ENCODE measurements around the gene PRUNE2. TPM values are rescaled to one million over a fixed set of nuclear protein-coding genes. Genes with fewer than 3 reads are reported as not detected.

The PRUNE2 gene
- total and polyA plus RNA-seq, 2 of the 13 experiments (the other 11 are each of a cell fraction or from before 2014, with no cell fraction given), result 0.02 TPM; not detected in 1

DNA sequence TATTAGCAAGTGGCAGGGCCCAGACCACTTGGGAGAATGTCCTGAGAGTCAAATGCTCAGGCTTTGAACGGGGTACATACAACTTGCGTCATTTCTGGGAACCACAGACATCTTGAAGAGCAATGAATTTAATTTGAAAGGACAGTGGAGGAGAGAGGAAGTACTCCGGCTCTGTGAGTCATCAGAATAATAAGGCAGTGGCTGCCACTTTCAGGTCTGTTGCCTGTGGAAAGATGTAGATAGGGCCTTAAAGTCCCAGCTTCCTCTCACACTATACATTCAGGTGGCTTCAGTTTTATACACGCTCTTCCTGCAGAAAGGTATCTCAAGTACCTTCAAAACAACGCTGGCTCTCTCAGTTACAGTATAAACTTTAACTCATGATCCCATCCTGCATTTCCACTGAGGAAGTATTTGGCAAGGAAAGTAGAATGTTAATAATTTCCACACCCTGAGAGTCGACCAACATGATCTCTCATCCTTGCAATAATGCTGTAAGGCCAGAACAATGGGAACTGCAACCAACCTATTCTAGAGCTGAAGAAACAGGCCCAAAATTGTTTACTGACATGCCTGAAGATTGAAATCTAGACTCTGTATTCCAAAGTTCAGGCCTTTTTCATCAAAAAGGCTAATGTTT lies 6.8 kb upstream of the PRUNE2 start:
- no peaks in the 10 kb centered on the region for H3K4me1 ChIP-seq (ENCODE audit: insufficient read depth, low read length)
- in situ Hi-C loops (cut with HindIII; ENCODE audit: extremely low pct_ligation_motif_present, low pct_unique_long_range_greater_than_20kb) (no loop called here), intact Hi-C loops (cut with micrococcal nuclease; ENCODE audit: unreplicated experiment) (no loop called here)
- 3% methylated on average over 6 of the region's 6 CpGs for WGBS (ENCODE audit: low lambda C conversion rate)
- no peaks in the 10 kb centered on the region for H3K9me3 ChIP-seq (ENCODE audit: low read length)
- no TSS peak for BruUV-seq (replicated peaks)
- DNase-seq (ENCODE audit: low spot score), result no peak
- no peaks in the 10 kb centered on the region for H3K79me2 ChIP-seq (ENCODE audit: insufficient read depth, low read length)
- no peak overlapping the region for H3K4me2 ChIP-seq (ENCODE audit: low read depth, low read length)
- no peaks in the 10 kb centered on the region for H4K20me1 ChIP-seq (ENCODE audit: insufficient read depth, low read length)
- no peak overlapping the region for H3K4me3 ChIP-seq (replicated peaks in 1 of 3; ENCODE audit: insufficient read depth in 1 of 3, low read depth in 2 of 3, low read length in 3 of 3)
- no peak overlapping the region for H3K27ac ChIP-seq (ENCODE audit: extremely low read length, insufficient read depth, low read length)
- POLR2A ChIA-PET, result no interaction called here
- H3K27me3 ChIP-seq (ENCODE audit: control insufficient read depth in 1 of 2, insufficient read depth in 2 of 2, low read length in 2 of 2), result peaks cover 0 to 6% of the 10 kb centered on the region in 2 experiments; a peak in 1 of 5 replicates
- ATAC-seq, result no peak
- no peak for FAIRE-seq
- H3K9ac ChIP-seq (ENCODE audit: insufficient read depth, low read depth, low read length), result no peak overlapping the region
- CTCF ChIA-PET (ENCODE audit: low intra/inter-chr PET ratio, low total read pairs), result no interaction called here
- no peak overlapping the region for H2AFZ ChIP-seq (ENCODE audit: low read length)
- H3K36me3 ChIP-seq (replicated peaks in 1 of 2; ENCODE audit: control insufficient read depth in 1 of 2, insufficient read depth in 2 of 2, low read length in 2 of 2), result no peaks in the 10 kb centered on the region
- no peak for TF ChIP-seq CHD4 (IDR thresholded peaks at IDR 0.05; ENCODE audit: borderline replicate concordance, low read length)
- TF ChIP-seq TAF15 (IDR thresholded peaks at IDR 0.05; ENCODE audit: low read depth, low read length, poor library complexity, severe bottlenecking), result no peak
- no peak for TF ChIP-seq PCBP1 (IDR thresholded peaks at IDR 0.05; ENCODE audit: borderline replicate concordance, low read depth, low read length)
- TF ChIP-seq ZNF510 (CRISPR knock-in tag; IDR thresholded peaks at IDR 0.05; ENCODE audit: low read depth), result no peak
- no peak for TF ChIP-seq CAMTA2 (CRISPR knock-in tag; IDR thresholded peaks at IDR 0.05; ENCODE audit: borderline replicate concordance)
- TF ChIP-seq, protein P1, sequence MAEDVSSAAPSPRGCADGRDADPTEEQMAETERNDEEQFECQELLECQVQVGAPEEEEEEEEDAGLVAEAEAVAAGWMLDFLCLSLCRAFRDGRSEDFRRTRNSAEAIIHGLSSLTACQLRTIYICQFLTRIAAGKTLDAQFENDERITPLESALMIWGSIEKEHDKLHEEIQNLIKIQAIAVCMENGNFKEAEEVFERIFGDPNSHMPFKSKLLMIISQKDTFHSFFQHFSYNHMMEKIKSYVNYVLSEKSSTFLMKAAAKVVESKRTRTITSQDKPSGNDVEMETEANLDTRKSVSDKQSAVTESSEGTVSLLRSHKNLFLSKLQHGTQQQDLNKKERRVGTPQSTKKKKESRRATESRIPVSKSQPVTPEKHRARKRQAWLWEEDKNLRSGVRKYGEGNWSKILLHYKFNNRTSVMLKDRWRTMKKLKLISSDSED (CRISPR knock-in tag; IDR thresholded peaks at IDR 0.05), result no peak
- no peak for TF ChIP-seq ARID2 (CRISPR knock-in tag; IDR thresholded peaks at IDR 0.05; ENCODE audit: borderline replicate concordance)
- TF ChIP-seq, protein P2, sequence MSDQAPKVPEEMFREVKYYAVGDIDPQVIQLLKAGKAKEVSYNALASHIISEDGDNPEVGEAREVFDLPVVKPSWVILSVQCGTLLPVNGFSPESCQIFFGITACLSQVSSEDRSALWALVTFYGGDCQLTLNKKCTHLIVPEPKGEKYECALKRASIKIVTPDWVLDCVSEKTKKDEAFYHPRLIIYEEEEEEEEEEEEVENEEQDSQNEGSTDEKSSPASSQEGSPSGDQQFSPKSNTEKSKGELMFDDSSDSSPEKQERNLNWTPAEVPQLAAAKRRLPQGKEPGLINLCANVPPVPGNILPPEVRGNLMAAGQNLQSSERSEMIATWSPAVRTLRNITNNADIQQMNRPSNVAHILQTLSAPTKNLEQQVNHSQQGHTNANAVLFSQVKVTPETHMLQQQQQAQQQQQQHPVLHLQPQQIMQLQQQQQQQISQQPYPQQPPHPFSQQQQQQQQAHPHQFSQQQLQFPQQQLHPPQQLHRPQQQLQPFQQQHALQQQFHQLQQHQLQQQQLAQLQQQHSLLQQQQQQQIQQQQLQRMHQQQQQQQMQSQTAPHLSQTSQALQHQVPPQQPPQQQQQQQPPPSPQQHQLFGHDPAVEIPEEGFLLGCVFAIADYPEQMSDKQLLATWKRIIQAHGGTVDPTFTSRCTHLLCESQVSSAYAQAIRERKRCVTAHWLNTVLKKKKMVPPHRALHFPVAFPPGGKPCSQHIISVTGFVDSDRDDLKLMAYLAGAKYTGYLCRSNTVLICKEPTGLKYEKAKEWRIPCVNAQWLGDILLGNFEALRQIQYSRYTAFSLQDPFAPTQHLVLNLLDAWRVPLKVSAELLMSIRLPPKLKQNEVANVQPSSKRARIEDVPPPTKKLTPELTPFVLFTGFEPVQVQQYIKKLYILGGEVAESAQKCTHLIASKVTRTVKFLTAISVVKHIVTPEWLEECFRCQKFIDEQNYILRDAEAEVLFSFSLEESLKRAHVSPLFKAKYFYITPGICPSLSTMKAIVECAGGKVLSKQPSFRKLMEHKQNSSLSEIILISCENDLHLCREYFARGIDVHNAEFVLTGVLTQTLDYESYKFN (CRISPR knock-in tag; conservative IDR thresholded peaks at IDR 0.05), result no peak
- TF ChIP-seq, protein P3, sequence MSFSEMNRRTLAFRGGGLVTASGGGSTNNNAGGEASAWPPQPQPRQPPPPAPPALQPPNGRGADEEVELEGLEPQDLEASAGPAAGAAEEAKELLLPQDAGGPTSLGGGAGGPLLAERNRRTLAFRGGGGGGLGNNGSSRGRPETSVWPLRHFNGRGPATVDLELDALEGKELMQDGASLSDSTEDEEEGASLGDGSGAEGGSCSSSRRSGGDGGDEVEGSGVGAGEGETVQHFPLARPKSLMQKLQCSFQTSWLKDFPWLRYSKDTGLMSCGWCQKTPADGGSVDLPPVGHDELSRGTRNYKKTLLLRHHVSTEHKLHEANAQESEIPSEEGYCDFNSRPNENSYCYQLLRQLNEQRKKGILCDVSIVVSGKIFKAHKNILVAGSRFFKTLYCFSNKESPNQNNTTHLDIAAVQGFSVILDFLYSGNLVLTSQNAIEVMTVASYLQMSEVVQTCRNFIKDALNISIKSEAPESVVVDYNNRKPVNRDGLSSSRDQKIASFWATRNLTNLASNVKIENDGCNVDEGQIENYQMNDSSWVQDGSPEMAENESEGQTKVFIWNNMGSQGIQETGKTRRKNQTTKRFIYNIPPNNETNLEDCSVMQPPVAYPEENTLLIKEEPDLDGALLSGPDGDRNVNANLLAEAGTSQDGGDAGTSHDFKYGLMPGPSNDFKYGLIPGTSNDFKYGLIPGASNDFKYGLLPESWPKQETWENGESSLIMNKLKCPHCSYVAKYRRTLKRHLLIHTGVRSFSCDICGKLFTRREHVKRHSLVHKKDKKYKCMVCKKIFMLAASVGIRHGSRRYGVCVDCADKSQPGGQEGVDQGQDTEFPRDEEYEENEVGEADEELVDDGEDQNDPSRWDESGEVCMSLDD (CRISPR knock-in tag; IDR thresholded peaks at IDR 0.05; ENCODE audit: borderline replicate concordance), result no peak
- no peak for TF ChIP-seq RXRB (CRISPR knock-in tag; IDR thresholded peaks at IDR 0.05; ENCODE audit: borderline replicate concordance)
- no peak for TF ChIP-seq GABPB1 (CRISPR knock-in tag; IDR thresholded peaks at IDR 0.05)
- TF ChIP-seq, protein P4, sequence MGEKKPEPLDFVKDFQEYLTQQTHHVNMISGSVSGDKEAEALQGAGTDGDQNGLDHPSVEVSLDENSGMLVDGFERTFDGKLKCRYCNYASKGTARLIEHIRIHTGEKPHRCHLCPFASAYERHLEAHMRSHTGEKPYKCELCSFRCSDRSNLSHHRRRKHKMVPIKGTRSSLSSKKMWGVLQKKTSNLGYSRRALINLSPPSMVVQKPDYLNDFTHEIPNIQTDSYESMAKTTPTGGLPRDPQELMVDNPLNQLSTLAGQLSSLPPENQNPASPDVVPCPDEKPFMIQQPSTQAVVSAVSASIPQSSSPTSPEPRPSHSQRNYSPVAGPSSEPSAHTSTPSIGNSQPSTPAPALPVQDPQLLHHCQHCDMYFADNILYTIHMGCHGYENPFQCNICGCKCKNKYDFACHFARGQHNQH (CRISPR knock-in tag; IDR thresholded peaks at IDR 0.05), result no peak
- no peak for TF ChIP-seq JUNB (CRISPR knock-in tag; IDR thresholded peaks at IDR 0.05; ENCODE audit: borderline replicate concordance)
- TF ChIP-seq ATRX (CRISPR knock-in tag; IDR thresholded peaks at IDR 0.05; ENCODE audit: borderline replicate concordance), result no peak

Data from HepG2 (cell line).